ENCODE data around the gene DMRTC1. TPM values are rescaled to one million over a fixed set of nuclear protein-coding genes. Genes with fewer than 3 reads are reported as not detected.
"Not testable (repeated sequence)": the region's sequence is repeated elsewhere in the genome, so short reads cannot be mapped to it uniquely, and the experiment has no call there.

DMRTC1 gene
- total RNA-seq, 4 donors from 2014 or later = 0.81 TPM; not detected in 3

DNA sequence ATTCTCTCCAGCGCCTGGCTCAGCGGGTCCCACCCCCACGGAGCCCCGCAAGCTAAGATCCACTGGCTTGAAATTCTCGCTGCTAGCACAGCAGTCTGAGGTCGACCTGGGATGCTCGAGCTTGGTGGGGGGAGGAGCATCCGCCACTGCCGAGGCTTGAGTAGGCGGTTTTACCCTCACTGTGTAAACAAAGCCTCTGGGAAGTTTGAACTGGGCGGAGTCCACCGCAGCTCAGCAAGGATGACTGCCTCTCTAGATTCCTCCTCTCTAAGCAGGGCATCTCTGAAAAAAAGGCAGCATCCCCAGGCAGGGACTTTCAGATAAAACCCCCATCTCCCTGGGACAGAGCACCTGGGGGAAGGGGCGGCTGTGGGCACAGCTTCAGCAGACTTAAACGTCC, 53.9 kb downstream of the DMRTC1 start:
- H3K36me3 ChIP-seq, H3K9me3 ChIP-seq, ATAC-seq, H3K4me3 ChIP-seq, H3K4me1 ChIP-seq, H3K27me3 ChIP-seq, H3K27ac ChIP-seq: not testable (repeated sequence)
- WGBS, 2 donors (ENCODE audit: low coverage in 1 of 2) = no CpG with 5 or more reads among the region's 14 CpGs

DNA sequence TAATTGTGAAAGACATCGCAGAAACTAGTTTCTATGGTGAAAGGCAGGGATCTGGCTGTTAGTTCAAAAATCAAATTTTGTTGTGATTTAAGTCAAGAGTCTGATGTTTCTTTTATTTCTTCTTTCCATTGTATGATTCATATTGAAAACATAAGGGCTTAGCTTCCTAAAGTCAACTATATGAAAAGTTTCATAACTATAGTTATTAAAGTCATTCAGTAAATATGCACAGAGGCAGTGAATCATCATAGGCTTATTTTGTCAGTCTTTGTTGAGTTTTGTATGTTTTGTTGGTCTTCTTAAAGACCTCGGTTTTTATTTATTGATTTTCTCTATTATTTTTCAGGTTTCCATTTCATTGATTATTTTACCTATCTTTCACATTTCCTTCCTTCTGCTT, 60.7 kb downstream of the DMRTC1 start:
- not testable (repeated sequence) for H3K36me3 ChIP-seq, H3K27ac ChIP-seq, H3K9me3 ChIP-seq, H3K4me1 ChIP-seq, H3K27me3 ChIP-seq, ATAC-seq, H3K4me3 ChIP-seq
- no CpG with 5 or more reads among the region's 2 CpGs for WGBS, 2 donors (ENCODE audit: low coverage in 1 of 2)

DNA sequence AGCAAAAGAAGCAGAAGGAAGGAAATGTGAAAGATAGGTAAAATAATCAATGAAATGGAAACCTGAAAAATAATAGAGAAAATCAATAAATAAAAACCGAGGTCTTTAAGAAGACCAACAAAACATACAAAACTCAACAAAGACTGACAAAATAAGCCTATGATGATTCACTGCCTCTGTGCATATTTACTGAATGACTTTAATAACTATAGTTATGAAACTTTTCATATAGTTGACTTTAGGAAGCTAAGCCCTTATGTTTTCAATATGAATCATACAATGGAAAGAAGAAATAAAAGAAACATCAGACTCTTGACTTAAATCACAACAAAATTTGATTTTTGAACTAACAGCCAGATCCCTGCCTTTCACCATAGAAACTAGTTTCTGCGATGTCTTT, 106.1 kb downstream of the DMRTC1 start:
- H3K4me3 ChIP-seq, H3K36me3 ChIP-seq, H3K4me1 ChIP-seq, H3K9me3 ChIP-seq, H3K27me3 ChIP-seq, H3K27ac ChIP-seq, ATAC-seq: not testable (repeated sequence)
- no CpG with 5 or more reads among the region's 2 CpGs for WGBS, 2 donors (ENCODE audit: low coverage in 1 of 2)

DNA sequence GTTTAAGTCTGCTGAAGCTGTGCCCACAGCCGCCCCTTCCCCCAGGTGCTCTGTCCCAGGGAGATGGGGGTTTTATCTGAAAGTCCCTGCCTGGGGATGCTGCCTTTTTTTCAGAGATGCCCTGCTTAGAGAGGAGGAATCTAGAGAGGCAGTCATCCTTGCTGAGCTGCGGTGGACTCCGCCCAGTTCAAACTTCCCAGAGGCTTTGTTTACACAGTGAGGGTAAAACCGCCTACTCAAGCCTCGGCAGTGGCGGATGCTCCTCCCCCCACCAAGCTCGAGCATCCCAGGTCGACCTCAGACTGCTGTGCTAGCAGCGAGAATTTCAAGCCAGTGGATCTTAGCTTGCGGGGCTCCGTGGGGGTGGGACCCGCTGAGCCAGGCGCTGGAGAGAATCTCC, 112.9 kb downstream of the DMRTC1 start:
- H3K27ac ChIP-seq, H3K4me1 ChIP-seq, ATAC-seq, H3K27me3 ChIP-seq, H3K4me3 ChIP-seq, H3K9me3 ChIP-seq, H3K36me3 ChIP-seq: not testable (repeated sequence)
- no CpG with 5 or more reads among the region's 13 CpGs for WGBS, 2 donors (ENCODE audit: low coverage in 1 of 2)

Other genes starting within 250 kb of the DMRTC1 start
- gene PHKA1, start 229.5 kb downstream of the DMRTC1 start, total RNA-seq = 10 to 100 TPM in 3 of 4 donors, 1 to 10 TPM in 1; 4.5 to 22.9 (median 15.7) TPM
- not detected for gene DMRTC1B, start 166.9 kb downstream of the DMRTC1 start, total RNA-seq
- gene FAM236B, start 161.2 kb downstream of the DMRTC1 start, total RNA-seq = not detected
- not detected for gene FAM236D, start 135.6 kb downstream of the DMRTC1 start, total RNA-seq
- gene FAM236C, start 31.2 kb downstream of the DMRTC1 start, total RNA-seq = not detected
- not detected for gene FAM236A, start 5.6 kb downstream of the DMRTC1 start, total RNA-seq
- gene PABPC1L2B, start 59.1 kb upstream of the DMRTC1 start, total RNA-seq = not detected
- not detected for gene PABPC1L2A, start 135.7 kb upstream of the DMRTC1 start, total RNA-seq

Measured in gastroesophageal sphincter (tissue), 4 donors.